Measurements from ENCODE around the gene SVIL.

GRCh38 chr10:29590915-29591650, 43.7 kb downstream of the SVIL start:
- no peak for TF ChIP-seq EZH2 (IDR thresholded peaks at IDR 0.05; ENCODE audit: borderline replicate concordance, insufficient read depth, low read length, poor library complexity, severe bottlenecking)
- no peak for TF ChIP-seq CTCF (IDR thresholded peaks at IDR 0.05; ENCODE audit: poor library complexity, severe bottlenecking)
- TF ChIP-seq EP300 (conservative IDR thresholded peaks at IDR 0.05; ENCODE audit: poor library complexity, severe bottlenecking), result no peak
- no peak for TF ChIP-seq TAF1 (IDR thresholded peaks at IDR 0.05; ENCODE audit: low read depth)
- no peak for TF ChIP-seq RAD21 (conservative IDR thresholded peaks at IDR 0.05)
- no peak for TF ChIP-seq POLR2AphosphoS5 (IDR thresholded peaks at IDR 0.05)
- TF ChIP-seq MXI1 (conservative IDR thresholded peaks at IDR 0.05; ENCODE audit: poor library complexity, severe bottlenecking), result no peak
